Tibial nerve (tissue), 4 donors: ENCODE measurements around the gene CFAP221. TPM values are rescaled to one million over a fixed set of nuclear protein-coding genes. Genes with fewer than 3 reads are reported as not detected.

Source experiments
- DNase-seq, 2 donors: peaks; one replicate each; pipeline ENCODE4 v3.0.0-alpha.2; 2019; ENCODE audit warnings: low spot score in 2 of 2
- H3K27ac ChIP-seq, 4 donors: fragments of 200-600 bp; sonication (generic) in 3 of 4; one replicate each; pipeline ENCODE4 v1.5.1; 2017 to 2019; ENCODE audit warnings: mild to moderate bottlenecking in 1 of 4
- H3K27me3 ChIP-seq, 2 donors: fragments of 200-600 bp; sonication (generic) in 1 of 2; one replicate each; pipeline versions ENCODE4 v1.5.1 to v1.6.0; 2017 to 2019
- H3K36me3 ChIP-seq, 3 donors: fragments of 200-600 bp; sonication (generic); one replicate each; pipeline ENCODE4 v1.5.1; 2018 to 2019
- H3K4me1 ChIP-seq, 4 donors: fragments of 200-600 bp; sonication (generic) in 3 of 4; one replicate each; pipeline ENCODE4 v1.5.1; 2017 to 2019
- H3K4me3 ChIP-seq, 4 donors: fragments of 200-600 bp; sonication (generic) in 3 of 4; one replicate each; pipeline ENCODE4 v1.5.1; 2017 to 2019; ENCODE audit warnings: mild to moderate bottlenecking in 1 of 4, moderate library complexity in 1 of 4
- H3K9me3 ChIP-seq, 4 donors: fragments of 200-600 bp; sonication (generic) in 3 of 4; one replicate each; pipeline ENCODE4 v1.5.1; 2017 to 2019
- CTCF ChIP-seq, 5 experiments: fragments of 200-600 bp in 3 of 5; fragments of 450-650 bp in 2 of 5; sonication (generic) in 3 of 5; IDR thresholded peaks; one replicate each; pipeline ENCODE4 v1.5.1; 2016 to 2019; ENCODE audit warnings: antibody characterized with exemption in 5 of 5, mild to moderate bottlenecking in 3 of 5, moderate library complexity in 2 of 5
- EP300 ChIP-seq, 2 donors: sonication (generic); formaldehyde crosslinking; IDR thresholded peaks; one replicate each; pipeline ENCODE4 v1.6.1; 2017; ENCODE audit warnings: antibody characterized with exemption in 2 of 2, mild to moderate bottlenecking in 1 of 2
- POLR2A ChIP-seq, 2 donors: fragments of 450-650 bp; IDR thresholded peaks; one replicate each; pipeline ENCODE4 v1.6.1; 2017; ENCODE audit warnings: antibody characterized with exemption in 2 of 2, mild to moderate bottlenecking in 2 of 2, moderate library complexity in 2 of 2
- WGBS, 2 donors: methylation state at CpG; one replicate each; pipeline ENCODE4 v1.1.5; 2018; 5-methylcytosine and 5-hydroxymethylcytosine counted together
- total RNA-seq, 4 donors: library from RNA; depleted of rRNA; stranded (reverse); fragments of >200 nt; gene quantifications; one replicate each; pipeline ENCODE4 v1.1.0, GENCODE V29; 2016

CFAP221 gene
- total RNA-seq, 4 donors from 2014 or later, result 0.30 to 1.7 (median 0.42) TPM; not detected in 1

DNA sequence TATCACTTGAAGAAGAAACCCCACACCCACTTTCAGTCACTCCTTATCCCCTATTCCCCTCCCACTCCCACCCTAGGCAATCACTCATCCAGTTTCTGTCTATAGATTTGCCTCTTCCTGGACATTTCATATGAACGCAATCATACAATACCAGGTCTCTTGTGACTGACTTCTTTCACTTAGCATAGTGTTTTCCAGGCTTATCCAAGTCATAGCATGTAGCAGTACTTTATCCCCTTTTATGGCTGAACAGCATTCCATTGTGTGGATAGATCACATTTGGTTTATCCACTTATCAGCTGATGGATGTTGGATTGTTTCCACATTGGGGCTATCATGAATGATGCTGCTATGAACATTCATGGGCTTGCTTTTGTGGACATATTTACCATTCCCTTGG, 6.6 kb downstream of the CFAP221 start:
- Histone ChIP-seq H3K4me3 (no peak overlapping the region), H3K27ac (no peak overlapping the region), H3K9me3 (no peaks in the 10 kb centered on the region), H3K36me3 (no peaks in the 10 kb centered on the region), H3K27me3 (no peaks in the 10 kb centered on the region), H3K4me1 (no peaks in the 10 kb centered on the region)
- no peak for TF ChIP-seq POLR2A (IDR thresholded peaks at IDR 0.05)
- TF ChIP-seq CTCF (IDR thresholded peaks at IDR 0.05), result no peak
- no peak for TF ChIP-seq EP300 (IDR thresholded peaks at IDR 0.05)
- no peak for DNase-seq
- WGBS, 2 donors, result 67 to 83% methylated on average over 1 of the region's 1 CpG

DNA sequence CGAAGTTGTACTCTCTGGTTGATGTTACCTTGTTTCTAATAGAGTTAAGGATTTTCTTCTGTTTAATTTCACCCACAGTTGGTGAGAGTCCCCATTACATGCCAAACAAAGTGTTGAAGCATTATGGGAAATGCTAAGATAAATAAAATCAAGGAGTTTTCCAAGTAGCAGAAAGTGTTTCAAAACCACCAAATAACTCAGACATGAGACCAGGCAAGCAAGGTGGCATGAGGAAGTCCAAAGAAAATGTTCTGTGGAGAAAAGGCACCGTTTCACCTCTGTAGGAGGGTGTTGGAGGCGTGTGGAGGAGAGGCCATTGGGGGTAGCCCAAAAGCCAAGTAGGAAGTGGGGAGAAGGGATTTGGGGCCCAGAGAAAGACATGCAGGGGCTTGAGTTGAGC, 8.7 kb downstream of the CFAP221 start:
- Histone ChIP-seq H3K27ac (no peak overlapping the region), H3K4me1 (no peaks in the 10 kb centered on the region), H3K4me3 (no peak overlapping the region), H3K36me3 (no peaks in the 10 kb centered on the region), H3K27me3 (no peaks in the 10 kb centered on the region), H3K9me3 (no peaks in the 10 kb centered on the region)
- WGBS, 2 donors, result 80 to 84% methylated on average over 3 of the region's 3 CpGs
- TF ChIP-seq EP300 (IDR thresholded peaks at IDR 0.05) (no peak), POLR2A (IDR thresholded peaks at IDR 0.05) (no peak), CTCF (IDR thresholded peaks at IDR 0.05) (no peak)
- DNase-seq, result no peak

- no peaks in the 10 kb centered on the region for H3K4me1 ChIP-seq
- no peaks in the 10 kb centered on the region for H3K9me3 ChIP-seq
- 81 to 85% methylated on average over 7 of the region's 7 CpGs for WGBS, 2 donors
- no peaks in the 10 kb centered on the region for H3K27me3 ChIP-seq
- no peak for TF ChIP-seq EP300 (IDR thresholded peaks at IDR 0.05)
- no peak overlapping the region for H3K27ac ChIP-seq
- no peak for DNase-seq
- no peaks in the 10 kb centered on the region for H3K36me3 ChIP-seq
- no peak overlapping the region for H3K4me3 ChIP-seq
Observed at GRCh38 chr2:119553687-119554344, 9.6 kb downstream of the CFAP221 start.

GRCh38 chr2:119565481-119565880, 21.2 kb downstream of the CFAP221 start:
- H3K4me1 ChIP-seq, result no peaks in the 10 kb centered on the region
- H3K9me3 ChIP-seq, result peaks cover 0 to 16% (median 0%) of the 10 kb centered on the region in 4 donors
- H3K27me3 ChIP-seq, result no peaks in the 10 kb centered on the region
- no peak for TF ChIP-seq POLR2A (IDR thresholded peaks at IDR 0.05)
- H3K4me3 ChIP-seq, result no peak overlapping the region
- no peak overlapping the region for H3K27ac ChIP-seq
- no peaks in the 10 kb centered on the region for H3K36me3 ChIP-seq
- DNase-seq, result no peak
- WGBS, 2 donors, result 63 to 76% methylated on average over 2 of the region's 2 CpGs

- no peaks in the 10 kb centered on the region for H3K27me3 ChIP-seq
- H3K36me3 ChIP-seq, result no peaks in the 10 kb centered on the region
- DNase-seq, result no peak
- H3K27ac ChIP-seq, result no peak overlapping the region
- no peak overlapping the region for H3K4me3 ChIP-seq
- TF ChIP-seq CTCF (IDR thresholded peaks at IDR 0.05), result no peak
- TF ChIP-seq POLR2A (IDR thresholded peaks at IDR 0.05), result no peak
- TF ChIP-seq EP300 (IDR thresholded peaks at IDR 0.05), result no peak
- H3K4me1 ChIP-seq, result no peaks in the 10 kb centered on the region
- peaks cover 0 to 16% (median 0%) of the 10 kb centered on the region in 4 donors for H3K9me3 ChIP-seq
Observed at GRCh38 chr2:119567292-119567691, 23.0 kb downstream of the CFAP221 start.

DNA sequence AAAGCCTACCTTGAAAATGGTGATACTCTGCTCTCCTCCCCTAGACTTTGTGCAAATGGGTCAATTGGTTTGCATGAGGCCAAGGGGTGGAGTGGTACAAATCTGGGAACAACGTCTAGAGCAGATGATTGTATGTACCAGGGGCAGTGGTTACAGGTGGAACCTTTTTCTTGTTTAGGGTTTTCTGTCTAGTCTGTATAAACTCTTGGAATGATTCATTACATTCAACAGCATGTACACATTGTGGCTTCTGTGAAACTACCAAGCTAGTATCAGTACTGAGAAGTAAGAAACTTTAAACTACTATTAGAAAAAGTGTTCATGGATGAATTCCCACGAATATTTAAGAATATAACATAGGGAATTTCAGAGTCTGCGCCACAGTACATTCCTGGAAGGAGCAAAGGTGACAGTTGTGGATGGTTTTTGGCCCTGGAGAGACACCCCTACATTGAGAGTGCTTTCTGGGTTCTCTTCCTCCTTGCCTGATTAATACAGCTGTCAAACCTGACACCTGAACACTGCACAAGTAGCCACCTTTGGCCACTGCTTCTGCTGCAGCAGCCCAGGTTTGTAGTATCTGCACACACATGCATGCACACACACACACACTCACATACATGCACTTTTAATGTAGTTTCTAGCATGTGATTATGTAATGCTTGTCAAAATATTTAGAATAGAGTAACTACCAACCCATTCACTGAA, 30.0 kb downstream of the CFAP221 start:
- no peak for DNase-seq
- TF ChIP-seq CTCF (IDR thresholded peaks at IDR 0.05), result no peak
- H3K36me3 ChIP-seq, result no peaks in the 10 kb centered on the region
- H3K9me3 ChIP-seq, result peaks cover 0 to 17% (median 0%) of the 10 kb centered on the region in 4 donors
- WGBS, 2 donors, result 69 to 74% methylated on average over 3 of the region's 3 CpGs
- no peak overlapping the region for H3K27ac ChIP-seq
- no peaks in the 10 kb centered on the region for H3K27me3 ChIP-seq
- H3K4me3 ChIP-seq, result no peak overlapping the region
- H3K4me1 ChIP-seq, result no peaks in the 10 kb centered on the region
